Measurements from ENCODE around the gene DNAL1. TPM values are rescaled to one million over a fixed set of nuclear protein-coding genes. Genes with fewer than 3 reads are reported as not detected.

DNAL1 gene
- total and polyA plus RNA-seq, 10 of the 15 experiments (the other 5 are each of a cell fraction or from before 2014, with no cell fraction given), result 2.4 to 18.2 (median 7.4) TPM

DNA sequence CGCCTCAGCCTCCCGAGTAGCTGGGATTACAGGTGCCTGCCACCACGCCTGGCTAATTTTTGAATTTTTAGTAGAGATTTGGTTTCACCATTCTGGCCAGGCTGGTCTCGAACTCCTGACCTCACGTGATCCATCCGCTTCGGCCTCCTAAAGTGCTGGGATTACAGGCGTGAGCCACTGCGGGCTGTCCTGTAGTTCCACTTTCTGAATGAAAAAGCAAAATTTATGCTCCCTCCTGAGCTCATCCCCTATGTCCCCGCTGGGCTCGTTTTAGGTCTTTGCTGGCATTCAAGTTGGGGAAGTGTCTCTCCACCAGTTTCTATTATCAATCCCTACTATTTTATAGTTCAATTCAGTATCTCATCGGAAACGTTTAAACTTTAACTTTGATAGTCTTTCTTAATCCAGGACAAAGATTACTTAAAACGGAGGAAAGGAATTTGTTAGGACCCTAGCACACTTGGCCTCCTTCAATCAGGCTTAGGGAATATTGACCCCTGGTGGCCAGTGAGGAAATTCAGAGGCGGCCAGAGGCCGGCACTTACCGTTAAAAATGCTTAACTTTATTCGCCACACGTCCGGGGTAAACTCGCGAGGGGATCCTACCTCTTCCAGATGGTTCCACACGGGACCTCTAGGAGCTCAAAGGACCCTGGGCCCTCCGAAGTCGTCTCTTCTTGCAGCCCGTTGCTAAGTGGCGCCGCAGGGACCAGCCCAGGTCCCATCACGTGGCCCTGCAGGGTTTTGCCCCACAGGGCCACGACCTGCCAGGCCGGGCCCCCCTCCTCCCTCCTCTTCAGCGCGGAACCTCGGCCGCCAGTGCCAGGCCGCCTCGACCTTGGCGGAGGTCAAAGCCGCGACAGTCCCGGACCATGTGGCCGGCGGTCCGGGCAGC, 11.4 kb upstream of the DNAL1 start:
- Histone ChIP-seq H3K4me1 (ENCODE audit: control insufficient read depth, insufficient read depth, low read length) (peaks cover 8% of the 10 kb centered on the region), H3K36me3 (ENCODE audit: control insufficient read depth in 2 of 2, insufficient read depth in 2 of 2, low read length in 1 of 2) (no peaks in the 10 kb centered on the region), H4K20me1 (ENCODE audit: control insufficient read depth, insufficient read depth) (no peaks in the 10 kb centered on the region), H3K79me2 (ENCODE audit: control insufficient read depth, insufficient read depth, low read length) (no peaks in the 10 kb centered on the region), H3K9me3 (replicated peaks; ENCODE audit: control insufficient read depth, insufficient read depth, low read length) (no peaks in the 10 kb centered on the region), H3K4me3 (peak overlapping the region; percentile 65), H3K9ac (ENCODE audit: control insufficient read depth, insufficient read depth, low read length) (peak overlapping the region; percentile 63), H3K4me2 (ENCODE audit: control insufficient read depth, insufficient read depth) (peak overlapping the region; percentile 99), H3K27me3 (replicated peaks in 1 of 2; ENCODE audit: control insufficient read depth in 2 of 2, insufficient read depth in 2 of 2, low read length in 1 of 2) (peaks cover 0 to 3% of the 10 kb centered on the region in 2 experiments; a peak in 1 of 4 replicates), H3K27ac (ENCODE audit: control insufficient read depth, insufficient read depth) (no peak overlapping the region), H2AFZ (ENCODE audit: control insufficient read depth, low read depth, low read length) (peak overlapping the region; percentile 97)
- POLR2A ChIA-PET, result no interaction called here
- ATAC-seq (peak; percentile 94), FAIRE-seq (peak; percentile 52), DNase-seq (ENCODE audit: low read depth, low spot score) (peak; percentile 48)
- SMC1A ChIA-PET (ENCODE audit: uncharacterized antibody, unreplicated experiment), result interaction anchor here (0.5 to 3.5 kb wide), 22 partner anchors 11 to 551 kb away, joined by 3 to 54 read pairs (median 4); partner anchors contain the start of genes ACOT2, DNAL1 and PTGR2
- WGBS (ENCODE audit: insufficient coverage, insufficient replicate concordance, low lambda C conversion rate, missing lambda C conversion rate), result 6% methylated on average over 44 of the region's 44 CpGs
- RAD21 ChIA-PET (ENCODE audit: unreplicated experiment), result interaction anchor here (0.6 to 4.6 kb wide), 29 partner anchors 9 to 466 kb away, joined by 3 to 68 read pairs (median 3); partner anchors contain the start of gene ACOT2
- CTCF ChIA-PET, result interaction anchor here (0.7 to 13.1 kb wide), 31 partner anchors 8 to 1120 kb away, joined by 3 to 220 read pairs (median 4); partner anchors contain the start of genes ACOT2 and DNAL1
- BruUV-seq (replicated peaks), result no TSS peak
- in situ Hi-C loops (cut with MboI) (loop anchor here (5.0 kb wide), 1 partner anchor 126 kb away; no protein-coding TSS in a partner anchor), intact Hi-C loops (cut with micrococcal nuclease; ENCODE audit: unreplicated experiment) (loop anchor here (1.0 to 10.0 kb wide), 4 partner anchors 79 to 401 kb away; partner anchors contain the start of gene PNMA1)
- 0 out of 2 replicates have a peak, but pooled peaks have one; percentile 46 for TF ChIP-seq LARP7 (IDR thresholded peaks at IDR 0.05)
- TF ChIP-seq RFX5 (IDR thresholded peaks at IDR 0.05; ENCODE audit: low read depth, low read length), result no peak
- TF ChIP-seq, protein P1, sequence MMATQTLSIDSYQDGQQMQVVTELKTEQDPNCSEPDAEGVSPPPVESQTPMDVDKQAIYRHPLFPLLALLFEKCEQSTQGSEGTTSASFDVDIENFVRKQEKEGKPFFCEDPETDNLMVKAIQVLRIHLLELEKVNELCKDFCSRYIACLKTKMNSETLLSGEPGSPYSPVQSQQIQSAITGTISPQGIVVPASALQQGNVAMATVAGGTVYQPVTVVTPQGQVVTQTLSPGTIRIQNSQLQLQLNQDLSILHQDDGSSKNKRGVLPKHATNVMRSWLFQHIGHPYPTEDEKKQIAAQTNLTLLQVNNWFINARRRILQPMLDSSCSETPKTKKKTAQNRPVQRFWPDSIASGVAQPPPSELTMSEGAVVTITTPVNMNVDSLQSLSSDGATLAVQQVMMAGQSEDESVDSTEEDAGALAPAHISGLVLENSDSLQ (IDR thresholded peaks at IDR 0.05), result peak; percentile 4; the same call in 1 of the 2 replicates
- peak in 1 of 2 experiments; percentile 80; a peak in 2 of 4 replicates for TF ChIP-seq BHLHE40 (IDR thresholded peaks at IDR 0.05; ENCODE audit: borderline replicate concordance in 1 of 2, low read depth in 2 of 2, low read length in 1 of 2)
- TF ChIP-seq PML (IDR thresholded peaks at IDR 0.05; ENCODE audit: low read length), result no peak
- 0 out of 2 replicates have a peak, but pooled peaks have one; percentile 11 for TF ChIP-seq ZNF384 (IDR thresholded peaks at IDR 0.05; ENCODE audit: borderline replicate concordance, low read depth, low read length)
- TF ChIP-seq NBN (IDR thresholded peaks at IDR 0.05), result peak; percentile 46; the same call in 1 of the 2 replicates
- 0 out of 2 replicates have a peak, but pooled peaks have one; percentile 14 for TF ChIP-seq STAT1 (conservative IDR thresholded peaks at IDR 0.05)
- TF ChIP-seq DPF2 (IDR thresholded peaks at IDR 0.05), result 0 out of 2 replicates have a peak, but pooled peaks have one; percentile 18
- TF ChIP-seq GATAD2B (conservative IDR thresholded peaks at IDR 0.05; ENCODE audit: low read depth), result peak; percentile 51
- TF ChIP-seq, protein P2, sequence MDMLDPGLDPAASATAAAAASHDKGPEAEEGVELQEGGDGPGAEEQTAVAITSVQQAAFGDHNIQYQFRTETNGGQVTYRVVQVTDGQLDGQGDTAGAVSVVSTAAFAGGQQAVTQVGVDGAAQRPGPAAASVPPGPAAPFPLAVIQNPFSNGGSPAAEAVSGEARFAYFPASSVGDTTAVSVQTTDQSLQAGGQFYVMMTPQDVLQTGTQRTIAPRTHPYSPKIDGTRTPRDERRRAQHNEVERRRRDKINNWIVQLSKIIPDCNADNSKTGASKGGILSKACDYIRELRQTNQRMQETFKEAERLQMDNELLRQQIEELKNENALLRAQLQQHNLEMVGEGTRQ (IDR thresholded peaks at IDR 0.05; ENCODE audit: borderline replicate concordance, low read depth, low read length), result peak; percentile 43
- TF ChIP-seq BACH1 (IDR thresholded peaks at IDR 0.05; ENCODE audit: borderline replicate concordance), result peak; percentile 41; the same call in 1 of the 2 replicates
- TF ChIP-seq SMARCA5 (IDR thresholded peaks at IDR 0.05), result peak; percentile 60; the same call in 1 of the 2 replicates
- peak; percentile 66; the same call in 1 of the 2 replicates for TF ChIP-seq YY1 (IDR thresholded peaks at IDR 0.05; ENCODE audit: low read depth, low read length)
- no peak for TF ChIP-seq POLR2A (IDR thresholded peaks at IDR 0.05; ENCODE audit: low read depth, low read length)
- TF ChIP-seq, protein P3, sequence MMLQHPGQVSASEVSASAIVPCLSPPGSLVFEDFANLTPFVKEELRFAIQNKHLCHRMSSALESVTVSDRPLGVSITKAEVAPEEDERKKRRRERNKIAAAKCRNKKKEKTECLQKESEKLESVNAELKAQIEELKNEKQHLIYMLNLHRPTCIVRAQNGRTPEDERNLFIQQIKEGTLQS (IDR thresholded peaks at IDR 0.05; ENCODE audit: borderline replicate concordance, extremely low read depth, low read depth, low read length), result peak; percentile 10; the same call in 1 of the 2 replicates
- no peak for TF ChIP-seq ZBED1 (IDR thresholded peaks at IDR 0.05; ENCODE audit: borderline replicate concordance)
- TF ChIP-seq NFYB (IDR thresholded peaks at IDR 0.05; ENCODE audit: insufficient read depth, low read depth, low read length), result no peak
- TF ChIP-seq RBBP5 (conservative IDR thresholded peaks at IDR 0.05), result no peak
- TF ChIP-seq CHD4 (IDR thresholded peaks at IDR 0.05), result no peak
- no peak for TF ChIP-seq EZH2 (IDR thresholded peaks at IDR 0.05; ENCODE audit: borderline replicate concordance, control insufficient read depth, low read depth, low read length)

Measured in GM12878 (cell line).